Stimulated activated effector memory CD8-positive, alpha-beta T cell treated with anti-CD3 and anti-CD28 coated beads, Interleukin-12 subunit alpha, Interleukin-12 subunit beta, amount 100 ng/mL, for 72 hours (primary cell): Measurements from ENCODE around the gene MADCAM1.

Experiments
- ATAC-seq: fragments of 150-1000 bp; cut with Tn5 transposase; 2 replicates; pipeline ENCODE4 v1.10.0; 2021
- DNase-seq, 2 donors: peaks; one replicate each; pipeline ENCODE4 v3.0.0; 2021 to 2022; ENCODE audit warnings: low spot score in 2 of 2
- H3K27ac Mint-ChIP-seq: one replicate; pipeline ENCODE4 v1.8.0; 2022; ENCODE audit warnings: mild to moderate bottlenecking, mixed read lengths
- H3K36me3 Mint-ChIP-seq: one replicate; pipeline ENCODE4 v1.8.0; 2022; ENCODE audit warnings: mild to moderate bottlenecking, mixed read lengths
- H3K4me1 Mint-ChIP-seq: one replicate; pipeline ENCODE4 v1.8.0; 2022; ENCODE audit warnings: mixed read lengths
- H3K4me3 Mint-ChIP-seq: one replicate; pipeline ENCODE4 v1.8.0; 2022; ENCODE audit warnings: mild to moderate bottlenecking, mixed read lengths
- H3K9me3 Mint-ChIP-seq: one replicate; pipeline ENCODE4 v1.8.0; 2022; ENCODE audit warnings: mixed read lengths

MADCAM1 gene

DNA sequence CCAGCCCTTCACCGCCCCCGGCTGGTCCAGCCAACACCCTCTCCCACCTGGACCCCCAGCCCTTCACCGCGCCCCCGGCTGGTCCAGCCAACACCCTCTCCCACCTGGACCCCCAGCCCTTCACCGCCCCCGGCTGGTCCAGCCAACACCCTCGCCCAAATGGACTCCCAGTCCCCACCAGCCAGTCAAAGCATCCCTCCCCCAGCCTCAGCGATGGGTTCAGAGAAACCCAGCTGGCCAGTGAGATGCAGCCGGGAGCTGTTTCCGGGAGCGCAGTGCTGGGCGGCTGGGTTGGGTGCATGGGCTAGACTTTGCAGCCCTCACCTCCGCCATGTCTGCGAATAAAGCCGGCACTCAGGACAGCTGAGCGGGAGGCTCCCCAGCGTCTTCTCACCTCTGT, 28.7 kb downstream of the MADCAM1 start:
- ATAC-seq (no peak), DNase-seq (no peak)
- no peaks in the 10 kb centered on the region for H3K9me3 Mint-ChIP-seq
- H3K4me1 Mint-ChIP-seq, result peaks cover 5% of the 10 kb centered on the region
- no peaks in the 10 kb centered on the region for H3K36me3 Mint-ChIP-seq
- no peak overlapping the region for H3K4me3 Mint-ChIP-seq
- H3K27ac Mint-ChIP-seq, result peak overlapping the region; percentile 27

DNA sequence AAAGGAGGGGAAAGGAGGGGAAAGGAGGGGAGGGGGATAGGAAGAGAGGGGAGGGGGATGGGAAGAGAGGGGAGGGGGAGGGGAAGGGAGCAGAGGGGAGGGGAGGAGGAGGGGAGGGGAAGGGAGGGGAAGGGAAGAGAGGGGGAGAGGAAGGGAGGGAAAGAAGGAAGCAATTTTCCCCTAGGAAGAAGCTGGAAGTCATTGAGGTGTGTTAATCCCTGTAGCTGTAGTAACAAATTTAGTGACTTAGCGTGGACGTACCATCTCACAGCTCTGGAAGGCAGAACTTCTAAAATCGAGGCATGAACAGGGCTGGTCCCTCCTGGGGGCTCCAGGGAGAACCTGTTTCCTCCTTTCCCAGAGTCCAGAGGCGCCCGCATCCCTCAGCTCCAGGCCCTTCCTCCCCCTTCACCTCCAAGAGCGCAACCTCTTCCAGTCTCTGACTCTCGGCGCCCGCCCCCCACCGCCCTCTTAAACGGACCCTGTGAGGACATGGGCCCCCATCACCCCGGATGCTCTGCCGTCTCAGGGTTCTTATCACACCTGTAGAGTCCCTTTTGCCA, 29.7 kb downstream of the MADCAM1 start:
- DNase-seq (no peak), ATAC-seq (no peak)
- Mint-ChIP-seq H3K9me3 (no peaks in the 10 kb centered on the region), H3K27ac (no peak overlapping the region), H3K4me3 (no peak overlapping the region), H3K36me3 (no peaks in the 10 kb centered on the region), H3K4me1 (peaks cover 5% of the 10 kb centered on the region)

DNA sequence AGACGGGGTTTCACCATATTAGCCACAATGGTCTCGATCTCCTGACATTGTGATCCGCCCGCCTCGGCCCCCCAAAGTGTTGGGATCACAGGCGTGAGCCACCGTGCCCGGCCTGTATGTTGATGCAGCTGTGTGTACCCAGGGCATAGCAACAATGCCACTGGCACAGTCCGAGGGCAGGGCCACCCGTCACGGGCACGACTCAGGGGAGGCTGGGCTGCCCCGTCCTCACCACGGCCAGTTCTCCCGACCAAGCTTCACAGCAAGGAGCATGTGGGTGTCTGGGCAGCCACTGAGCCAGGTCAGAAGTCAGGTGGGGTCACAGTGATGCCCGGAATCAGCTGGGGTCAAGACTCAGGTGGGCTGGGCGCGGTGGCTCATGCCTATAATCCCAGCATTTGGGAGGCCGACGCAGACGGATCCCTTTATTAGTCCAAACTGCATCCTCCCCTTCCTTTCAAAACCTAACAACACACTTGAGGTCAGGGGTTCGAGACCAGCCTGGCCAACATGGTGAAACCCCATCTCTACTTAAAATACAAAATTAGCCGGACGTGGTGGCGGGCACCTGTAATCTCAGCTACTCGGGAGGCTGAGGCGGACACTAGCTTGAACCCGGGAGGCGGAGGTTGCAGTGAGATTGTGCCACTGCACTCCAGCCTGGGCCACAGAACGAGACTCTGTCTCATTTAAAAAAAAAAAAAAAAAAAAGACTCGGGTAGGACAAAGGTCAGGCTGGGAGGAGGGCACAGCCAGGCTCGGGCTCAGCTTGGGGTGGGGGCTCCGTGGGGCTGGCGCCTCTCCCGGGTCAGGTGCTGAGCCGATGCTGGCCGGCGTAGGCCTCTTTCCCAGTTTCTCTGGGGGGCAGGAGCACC, 34.1 kb downstream of the MADCAM1 start:
- Mint-ChIP-seq H3K9me3 (no peaks in the 10 kb centered on the region), H3K4me1 (peaks cover 19% of the 10 kb centered on the region), H3K4me3 (peak overlapping the region; percentile 77), H3K27ac (peak overlapping the region; percentile 61), H3K36me3 (no peaks in the 10 kb centered on the region)
- ATAC-seq, result no peak
- DNase-seq, result no peak

DNA sequence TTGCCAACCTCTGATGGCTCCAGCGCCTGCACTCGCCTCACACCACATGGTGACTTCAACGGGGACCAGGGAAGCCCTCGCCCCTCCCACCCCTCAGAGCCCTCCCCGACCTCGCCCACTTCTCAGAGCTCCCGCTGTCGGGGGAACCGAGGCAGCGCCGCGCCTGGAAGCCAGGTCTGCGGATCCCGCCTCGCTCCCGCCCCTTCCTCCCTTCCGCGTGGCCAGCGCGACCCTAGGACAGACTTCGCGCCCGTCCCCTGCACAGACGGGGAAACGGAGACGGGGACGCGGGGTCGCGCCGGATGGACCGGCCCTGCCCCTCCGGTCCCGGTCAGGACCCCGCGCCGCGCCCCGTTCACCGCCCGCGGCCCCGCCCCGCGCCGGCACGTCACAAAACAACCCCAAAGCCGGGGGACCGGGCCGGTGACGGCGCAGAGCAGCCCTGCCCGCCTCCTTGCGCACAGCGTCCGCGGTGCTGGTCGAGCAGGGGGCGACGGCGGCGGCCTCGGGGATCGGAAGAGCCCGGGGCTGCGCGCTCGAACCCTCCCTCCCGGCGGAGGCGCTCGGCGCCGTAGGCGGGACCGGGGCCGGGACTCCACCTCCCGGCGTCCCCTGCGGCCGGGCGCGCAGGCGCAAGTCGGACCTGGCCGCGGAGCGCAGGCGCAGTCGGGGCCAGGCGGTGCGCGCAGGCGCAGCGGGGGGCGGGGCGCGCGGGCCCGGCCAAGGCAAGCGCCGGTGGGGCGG, 34.9 kb downstream of the MADCAM1 start:
- peak overlapping the region; percentile 61 for H3K27ac Mint-ChIP-seq
- ATAC-seq, result peak; percentile 79

DNA sequence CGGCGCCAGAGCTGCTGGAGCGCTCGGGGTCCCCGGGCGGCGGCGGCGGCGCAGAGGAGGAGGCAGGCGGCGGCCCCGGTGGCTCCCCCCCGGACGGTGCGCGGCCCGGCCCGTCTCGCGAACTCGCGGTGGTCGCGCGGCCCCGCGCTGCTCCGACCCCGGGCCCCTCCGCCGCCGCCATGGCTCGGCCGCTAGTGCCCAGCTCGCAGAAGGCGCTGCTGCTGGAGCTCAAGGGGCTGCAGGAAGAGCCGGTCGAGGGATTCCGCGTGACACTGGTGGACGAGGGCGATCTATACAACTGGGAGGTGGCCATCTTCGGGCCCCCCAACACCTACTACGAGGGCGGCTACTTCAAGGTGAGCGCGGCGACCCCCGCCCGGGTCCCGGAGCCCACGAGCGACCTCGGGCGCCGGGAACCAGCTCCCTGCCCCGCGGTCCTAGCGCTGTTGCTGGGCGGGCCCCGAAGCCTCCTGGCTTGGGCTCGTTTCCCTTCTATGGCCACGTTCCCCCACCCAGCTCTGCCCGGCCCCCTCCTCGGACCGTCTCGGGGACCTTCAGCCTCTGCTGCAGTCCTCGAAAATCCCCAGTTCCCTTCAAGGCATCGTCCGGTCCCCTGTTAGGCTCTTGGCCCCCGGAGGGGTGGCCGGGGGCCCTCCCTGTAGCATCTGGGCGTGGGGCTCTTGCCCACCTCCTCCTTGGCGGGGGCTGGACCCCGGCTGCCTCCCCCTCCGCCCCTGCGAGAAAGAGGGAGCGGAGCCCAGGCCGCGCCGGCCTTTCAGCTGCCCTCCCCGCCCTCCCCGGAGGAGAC, 35.7 kb downstream of the MADCAM1 start, which contains the start of gene CDC34:
Gene CDC34 (plus strand): TSS at position 8 of the 808 bp plus-strand sequence. CDS start 172 bp downstream, at position 180.
- ATAC-seq (peak; percentile 52), DNase-seq (no peak)
- Mint-ChIP-seq H3K9me3 (no peaks in the 10 kb centered on the region), H3K4me3 (peak within 1 kb of the TSS; percentile 77), H3K4me1 (peaks cover 16% of the 10 kb centered on the region), H3K36me3 (no peaks in the 10 kb centered on the region), H3K27ac (peak within 1 kb of the TSS; percentile 88)

More for the DNA sequence above, 34.9 kb downstream of the MADCAM1 start:
- peak; percentile 96 to 99 for DNase-seq
- H3K36me3 Mint-ChIP-seq, result no peaks in the 10 kb centered on the region
- no peaks in the 10 kb centered on the region for H3K9me3 Mint-ChIP-seq
- peaks cover 16% of the 10 kb centered on the region for H3K4me1 Mint-ChIP-seq
- H3K4me3 Mint-ChIP-seq, result peak overlapping the region; percentile 77

DNA sequence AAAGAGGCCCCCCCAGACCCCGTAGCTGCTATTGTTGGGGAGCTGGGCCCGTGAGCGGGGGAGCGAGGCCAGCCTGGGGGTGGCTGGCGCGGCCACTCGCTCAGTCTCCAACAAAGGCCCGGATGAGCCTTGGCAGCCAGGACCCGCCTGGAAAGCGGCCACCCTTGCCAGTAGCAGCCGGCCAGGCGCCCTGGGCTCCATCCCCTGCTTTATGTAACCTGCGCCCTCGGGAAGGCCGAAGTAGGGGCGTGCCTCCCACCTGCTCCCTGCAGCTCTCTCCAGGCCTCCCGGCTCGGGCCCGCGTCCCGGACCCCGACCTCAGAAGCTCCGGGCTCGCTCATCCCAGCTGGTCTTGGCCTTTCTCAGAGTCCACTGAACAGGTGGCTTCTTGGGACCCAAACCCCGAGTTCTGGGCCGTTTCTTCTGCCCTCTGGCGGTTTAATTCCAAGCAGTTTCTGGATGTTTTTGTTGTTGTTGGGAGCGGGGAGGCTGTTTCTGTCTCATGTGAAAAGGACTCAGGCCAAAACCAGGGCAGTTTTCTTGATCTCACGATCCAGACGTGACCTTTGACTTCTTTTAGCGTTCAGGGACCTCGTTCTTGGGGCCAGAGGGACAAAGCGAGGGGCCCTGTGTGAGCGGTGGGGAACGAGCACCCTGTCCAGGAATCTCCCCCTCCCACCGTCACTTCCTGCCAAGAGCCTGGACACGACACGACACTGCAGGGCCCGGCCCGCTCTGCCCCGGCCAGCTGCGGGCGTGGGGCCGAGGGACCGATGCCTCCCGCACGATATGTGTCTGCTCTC, 36.5 kb downstream of the MADCAM1 start:
- ATAC-seq (no peak), DNase-seq (no peak)
- H3K4me3 Mint-ChIP-seq, result peak overlapping the region; percentile 77
- H3K9me3 Mint-ChIP-seq, result no peaks in the 10 kb centered on the region
- H3K4me1 Mint-ChIP-seq, result peaks cover 16% of the 10 kb centered on the region
- peaks cover 4% of the 10 kb centered on the region for H3K36me3 Mint-ChIP-seq
- H3K27ac Mint-ChIP-seq, result peak overlapping the region; percentile 88

DNA sequence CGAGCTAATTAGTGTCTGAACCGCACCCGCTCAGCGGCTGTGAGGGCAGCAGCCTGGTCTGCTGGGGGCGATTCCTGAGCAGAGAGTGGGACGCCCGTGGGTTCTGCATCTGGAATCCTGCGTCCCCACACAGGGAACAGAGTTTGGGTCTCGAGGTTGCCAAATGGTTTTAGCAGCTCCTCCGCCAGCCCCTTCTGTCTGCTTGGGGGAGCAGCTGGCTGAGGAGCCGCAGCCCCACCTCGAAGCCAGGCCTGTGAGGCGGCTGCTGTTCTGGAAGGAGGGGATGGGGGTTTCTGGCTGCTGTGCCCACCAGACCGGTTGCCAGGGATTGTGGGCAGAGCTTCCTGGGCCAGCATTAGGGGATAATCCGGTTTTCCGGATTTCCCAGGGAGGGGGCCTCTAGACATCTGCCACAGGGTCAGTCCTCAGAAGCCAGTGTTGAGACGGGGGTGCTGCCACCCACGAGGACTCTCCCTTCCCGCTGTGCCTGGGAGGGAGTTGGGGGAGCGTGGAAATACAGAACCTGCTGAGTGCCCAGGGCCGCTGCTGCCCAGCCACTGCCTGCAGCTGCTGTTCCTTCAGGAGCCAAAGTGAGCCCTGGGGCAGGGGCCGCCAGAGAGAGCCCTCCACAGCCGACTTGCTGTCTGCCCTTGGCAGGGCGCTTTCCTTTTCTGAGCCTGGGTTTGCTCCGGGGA, 37.2 kb downstream of the MADCAM1 start:
- peaks cover 12% of the 10 kb centered on the region for H3K36me3 Mint-ChIP-seq
- no peaks in the 10 kb centered on the region for H3K9me3 Mint-ChIP-seq
- ATAC-seq, result no peak
- peak overlapping the region; percentile 88 for H3K27ac Mint-ChIP-seq
- H3K4me3 Mint-ChIP-seq, result peak overlapping the region; percentile 77
- H3K4me1 Mint-ChIP-seq, result peaks cover 16% of the 10 kb centered on the region
- no peak for DNase-seq

DNA sequence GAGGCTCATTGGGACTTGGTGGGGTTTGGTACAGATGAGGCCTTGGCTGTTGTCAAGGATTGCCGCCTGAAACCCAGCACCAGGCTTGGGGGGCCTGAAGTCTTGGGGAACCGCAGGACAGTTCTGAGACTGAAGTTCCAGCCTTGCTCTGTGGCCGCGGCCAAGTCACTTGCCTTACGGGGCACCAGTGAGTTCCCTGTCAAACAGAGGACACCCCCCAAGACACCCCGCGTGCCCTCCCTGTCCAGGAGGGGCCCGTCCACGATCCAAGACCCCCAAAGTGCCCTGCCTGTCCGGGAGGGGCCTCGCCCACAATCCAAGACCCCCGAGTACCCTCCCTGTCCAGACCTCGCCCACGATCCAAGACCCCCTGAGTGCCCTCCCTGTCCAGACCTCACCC, 37.8 kb downstream of the MADCAM1 start:
- peaks cover 18% of the 10 kb centered on the region for H3K36me3 Mint-ChIP-seq
- no peak overlapping the region for H3K27ac Mint-ChIP-seq
- H3K9me3 Mint-ChIP-seq, result no peaks in the 10 kb centered on the region
- ATAC-seq (no peak), DNase-seq (no peak)
- peak overlapping the region; percentile 77 for H3K4me3 Mint-ChIP-seq
- peaks cover 16% of the 10 kb centered on the region for H3K4me1 Mint-ChIP-seq

DNA sequence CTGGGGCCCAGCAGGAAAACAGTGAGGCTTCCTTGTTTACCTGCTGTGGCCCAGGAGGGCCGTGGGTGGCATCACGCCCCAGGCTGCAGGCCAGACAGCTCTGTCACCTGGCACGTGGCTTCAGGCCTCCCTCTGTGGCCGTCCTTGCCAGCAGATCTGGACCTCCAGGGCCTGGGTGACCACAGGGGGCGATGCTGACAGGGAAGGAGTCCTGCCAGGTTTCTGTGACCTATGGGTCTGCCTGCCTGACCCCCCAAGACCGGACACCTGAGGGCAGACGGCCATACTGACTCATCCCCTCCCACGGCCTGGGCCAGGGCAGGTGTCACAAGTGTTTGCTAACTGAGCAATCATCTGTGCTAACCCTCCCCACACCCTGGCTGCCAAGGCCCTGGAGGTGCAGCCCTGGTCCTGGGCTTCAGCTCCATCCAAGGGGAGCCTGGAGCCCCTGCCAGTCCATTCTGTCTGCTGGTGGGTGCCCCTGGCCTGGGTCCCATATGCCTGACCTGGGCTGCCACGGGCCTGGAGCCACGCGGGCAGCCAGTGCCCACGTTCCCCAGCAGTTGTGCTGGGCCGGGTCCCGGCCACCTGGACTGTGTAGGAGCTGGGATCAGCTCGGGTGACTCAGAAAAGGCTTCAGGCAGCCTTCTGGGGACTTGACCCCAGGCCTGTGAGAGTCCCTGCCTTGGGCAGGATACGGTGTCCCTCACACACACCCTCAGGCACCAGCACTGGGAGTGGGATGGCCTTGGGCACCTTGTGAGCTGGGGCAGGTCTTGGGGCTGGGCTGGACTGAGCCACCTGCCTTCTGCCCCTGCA, 38.9 kb downstream of the MADCAM1 start:
- no peaks in the 10 kb centered on the region for H3K9me3 Mint-ChIP-seq
- ATAC-seq (no peak), DNase-seq (no peak)
- H3K36me3 Mint-ChIP-seq, result peaks cover 22% of the 10 kb centered on the region
- H3K4me1 Mint-ChIP-seq, result peaks cover 16% of the 10 kb centered on the region
- peak overlapping the region; percentile 77 for H3K27ac Mint-ChIP-seq
- peak overlapping the region; percentile 55 for H3K4me3 Mint-ChIP-seq

DNA sequence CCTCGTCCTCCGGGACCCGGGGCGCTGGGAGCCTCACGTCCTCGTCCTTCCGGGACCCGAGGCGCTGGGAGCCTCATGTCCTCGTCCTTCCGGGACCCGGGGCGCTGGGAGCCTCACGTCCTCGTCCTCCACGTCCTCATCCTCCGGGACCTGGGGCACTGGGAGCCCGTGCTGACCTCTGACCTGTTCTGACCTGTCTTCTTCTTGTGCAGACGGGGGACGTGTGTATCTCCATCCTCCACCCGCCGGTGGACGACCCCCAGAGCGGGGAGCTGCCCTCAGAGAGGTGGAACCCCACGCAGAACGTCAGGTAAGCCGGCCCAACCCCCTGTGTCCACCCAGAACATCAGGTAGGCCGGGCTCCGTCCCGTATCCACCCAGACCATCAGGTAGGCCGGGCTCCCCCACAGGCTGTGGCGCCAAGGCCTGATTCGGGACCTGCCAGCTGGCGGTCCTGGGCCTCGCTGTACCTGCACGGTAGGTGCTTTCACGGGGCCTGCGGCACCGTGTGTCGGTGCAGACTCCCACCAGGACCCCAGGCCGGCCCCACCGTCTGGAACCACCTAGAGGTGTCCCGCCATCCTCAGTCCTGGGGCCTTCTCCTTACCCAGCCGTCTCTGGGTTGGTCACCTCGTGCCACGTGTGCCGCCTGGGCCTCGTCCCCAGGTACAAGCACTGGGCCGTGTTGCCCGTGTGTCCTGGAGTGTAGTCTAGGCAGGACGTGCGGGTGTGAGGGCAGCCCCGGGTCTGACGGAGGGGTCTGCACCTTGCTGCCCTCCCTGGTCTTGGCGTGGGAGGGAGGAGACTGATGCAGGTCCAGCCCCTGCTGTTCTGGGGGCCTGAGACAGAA, 40.0 kb downstream of the MADCAM1 start:
- DNase-seq (no peak), ATAC-seq (no peak)
- Mint-ChIP-seq H3K36me3 (peaks cover 26% of the 10 kb centered on the region), H3K27ac (no peak overlapping the region), H3K4me1 (peaks cover 16% of the 10 kb centered on the region), H3K9me3 (no peaks in the 10 kb centered on the region), H3K4me3 (no peak overlapping the region)

DNA sequence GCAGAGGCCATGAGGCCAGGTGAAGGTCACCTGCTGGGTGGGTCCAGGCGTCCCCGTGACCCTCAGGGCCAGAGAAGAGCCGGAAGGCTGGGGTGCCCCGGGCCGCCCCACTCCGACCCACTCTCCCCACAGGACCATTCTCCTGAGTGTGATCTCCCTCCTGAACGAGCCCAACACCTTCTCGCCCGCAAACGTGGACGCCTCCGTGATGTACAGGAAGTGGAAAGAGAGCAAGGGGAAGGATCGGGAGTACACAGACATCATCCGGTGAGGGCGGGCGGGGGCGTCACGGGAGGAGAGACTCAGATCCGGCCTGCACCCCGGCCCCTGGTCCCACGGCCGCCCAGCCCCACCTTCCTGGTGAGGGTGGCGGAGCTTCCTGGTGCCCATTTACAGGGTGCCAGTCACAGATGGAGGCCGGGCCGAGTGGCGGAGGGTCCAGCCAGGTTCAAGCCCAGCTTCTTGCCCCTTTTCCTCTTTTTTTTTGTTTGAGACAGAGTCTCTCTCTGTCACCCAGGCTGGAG, 40.7 kb downstream of the MADCAM1 start:
- Mint-ChIP-seq H3K4me3 (no peak overlapping the region), H3K27ac (no peak overlapping the region), H3K36me3 (peaks cover 30% of the 10 kb centered on the region), H3K9me3 (no peaks in the 10 kb centered on the region), H3K4me1 (peaks cover 16% of the 10 kb centered on the region)
- DNase-seq (no peak), ATAC-seq (no peak)
